Calu3 (cell line): Measurements from ENCODE around the gene RLBP1. TPM values are rescaled to one million over a fixed set of nuclear protein-coding genes. Genes with fewer than 3 reads are reported as not detected.
"Not testable (repeated sequence)": the region's sequence is repeated elsewhere in the genome, so short reads cannot be mapped to it uniquely, and the experiment has no call there.

Experiments used
- BruUV-seq: library from RNA; stranded (reverse); fragments of 400-500 nt; replicated peaks from 2 replicates; lab custom pipeline; 2021; lab: Mats Ljungman, UMichigan
- CTCF ChIA-PET: fragments of 300-600 bp; sonication (Branson Sonifier 250); formaldehyde crosslinking; loops from one replicate; lab custom pipeline; 2022; ENCODE audit warnings: antibody characterized with exemption; lab: Charles Lee
- DNase-seq: peaks from one replicate; pipeline ENCODE4 v3.0.0; 2022
- H3K27ac Mint-ChIP-seq: one replicate; pipeline ENCODE4 v1.8.0; 2022; ENCODE audit warnings: mixed read lengths; ENCODE audit not compliant: unreplicated experiment
- H3K27me3 Mint-ChIP-seq: one replicate; pipeline ENCODE4 v1.8.0; 2022; ENCODE audit warnings: mixed read lengths; ENCODE audit not compliant: unreplicated experiment
- H3K36me3 Mint-ChIP-seq: one replicate; pipeline ENCODE4 v1.8.0; 2022; ENCODE audit warnings: mild to moderate bottlenecking, moderate library complexity, mixed read lengths; ENCODE audit not compliant: insufficient read depth, unreplicated experiment
- H3K4me1 Mint-ChIP-seq: one replicate; pipeline ENCODE4 v1.8.0; 2022; ENCODE audit warnings: mild to moderate bottlenecking, low read depth, mixed read lengths; ENCODE audit not compliant: unreplicated experiment
- H3K4me3 Mint-ChIP-seq: one replicate; pipeline ENCODE4 v1.8.0; 2022; ENCODE audit warnings: mild to moderate bottlenecking, low read depth, moderate library complexity, mixed read lengths; ENCODE audit not compliant: unreplicated experiment
- H3K9me3 Mint-ChIP-seq: one replicate; pipeline ENCODE4 v1.8.0; 2022; ENCODE audit warnings: low read depth, mixed read lengths; ENCODE audit not compliant: unreplicated experiment
- intact Hi-C: fragments of 100-400 bp; cut with micrococcal nuclease; formaldehyde crosslinking; loops from one replicate; pipeline ENCODE4 v1.10.0; 2022; ENCODE audit not compliant: unreplicated experiment
- total RNA-seq: library from RNA; stranded (reverse); gene quantifications from 2 replicates; pipeline ENCODE4 v1.2.3, GENCODE V29; 2022
- TF ChIP-seq, protein P1 (sequence below): fragments of 200-600 bp; IDR thresholded peaks from one replicate; pipeline ENCODE4 v1.8.0; 2022; ENCODE audit warnings: antibody characterized with exemption; ENCODE audit not compliant: unreplicated experiment

Gene RLBP1
- total RNA-seq, 1 experiment from 2014 or later: not detected

DNA sequence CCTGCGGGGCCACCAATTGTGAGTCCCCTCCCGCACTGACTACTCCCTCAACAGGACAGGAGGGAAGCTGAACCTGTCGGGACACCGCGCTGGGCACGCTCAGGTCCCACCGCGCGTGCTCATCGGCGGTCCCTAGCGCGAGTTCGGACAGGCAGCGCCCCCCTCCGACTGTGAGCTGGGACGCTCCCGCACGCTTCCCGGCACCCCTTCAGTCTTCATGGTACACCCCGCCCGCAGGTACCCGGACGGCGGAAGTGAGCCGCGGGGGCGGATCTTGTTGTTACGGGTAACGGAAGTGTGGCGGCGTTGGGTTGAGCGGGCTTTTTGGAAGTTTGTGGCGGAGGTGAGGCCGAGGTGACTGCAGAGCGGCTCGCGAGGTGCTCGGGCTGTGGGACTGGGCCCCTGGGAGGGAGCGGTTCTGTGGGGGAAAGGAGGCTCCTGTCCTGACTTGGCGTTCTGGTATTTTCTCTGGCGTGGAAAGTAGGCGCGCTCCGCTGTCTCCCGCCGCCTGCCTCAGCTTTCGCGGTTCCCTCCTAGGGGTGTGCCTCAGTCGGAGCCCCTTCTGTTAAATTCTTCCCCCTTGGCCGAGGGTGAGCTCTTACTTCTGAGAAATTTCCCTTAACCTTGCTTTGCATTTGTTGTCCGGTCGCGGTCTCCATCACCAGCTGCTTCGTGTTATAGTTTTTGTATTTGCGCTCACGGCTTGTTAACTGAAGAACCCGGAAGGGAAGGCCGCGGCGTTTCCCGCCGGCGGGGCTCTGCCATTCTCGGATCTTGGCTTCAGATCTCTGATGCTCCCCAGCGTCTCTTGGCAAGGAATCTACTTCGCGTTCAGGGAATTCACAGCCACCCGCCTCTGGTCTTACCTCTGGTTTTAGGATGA, 22.6 kb upstream of the RLBP1 start, which contains the start of gene FANCI:
FANCI (plus strand) TSS at position 289 of the 883 bp plus-strand sequence. CDS start 3,669 bp downstream, outside the sequence.
- TF ChIP-seq, protein P1, sequence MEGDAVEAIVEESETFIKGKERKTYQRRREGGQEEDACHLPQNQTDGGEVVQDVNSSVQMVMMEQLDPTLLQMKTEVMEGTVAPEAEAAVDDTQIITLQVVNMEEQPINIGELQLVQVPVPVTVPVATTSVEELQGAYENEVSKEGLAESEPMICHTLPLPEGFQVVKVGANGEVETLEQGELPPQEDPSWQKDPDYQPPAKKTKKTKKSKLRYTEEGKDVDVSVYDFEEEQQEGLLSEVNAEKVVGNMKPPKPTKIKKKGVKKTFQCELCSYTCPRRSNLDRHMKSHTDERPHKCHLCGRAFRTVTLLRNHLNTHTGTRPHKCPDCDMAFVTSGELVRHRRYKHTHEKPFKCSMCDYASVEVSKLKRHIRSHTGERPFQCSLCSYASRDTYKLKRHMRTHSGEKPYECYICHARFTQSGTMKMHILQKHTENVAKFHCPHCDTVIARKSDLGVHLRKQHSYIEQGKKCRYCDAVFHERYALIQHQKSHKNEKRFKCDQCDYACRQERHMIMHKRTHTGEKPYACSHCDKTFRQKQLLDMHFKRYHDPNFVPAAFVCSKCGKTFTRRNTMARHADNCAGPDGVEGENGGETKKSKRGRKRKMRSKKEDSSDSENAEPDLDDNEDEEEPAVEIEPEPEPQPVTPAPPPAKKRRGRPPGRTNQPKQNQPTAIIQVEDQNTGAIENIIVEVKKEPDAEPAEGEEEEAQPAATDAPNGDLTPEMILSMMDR: no peak
- Mint-ChIP-seq H3K36me3 (peaks cover 37% of the 10 kb centered on the region), H3K27me3 (peaks cover 29% of the 10 kb centered on the region), H3K9me3 (no peaks in the 10 kb centered on the region), H3K4me1 (peaks cover 29% of the 10 kb centered on the region), H3K4me3 (peak within 1 kb of the TSS; percentile 91), H3K27ac (peak within 1 kb of the TSS; percentile 79)
- CTCF ChIA-PET: interaction anchor here (0.6 to 3.0 kb wide), 5 partner anchors 38 to 339 kb away, joined by 3 to 28 read pairs (median 4); partner anchors contain the start of gene TICRR
- TSS peak; percentile 52 for BruUV-seq
- DNase-seq: peak; percentile 98
- intact Hi-C loops: loop anchor here (1.0 kb wide), 2 partner anchors 38 to 350 kb away; no protein-coding TSS in a partner anchor

DNA sequence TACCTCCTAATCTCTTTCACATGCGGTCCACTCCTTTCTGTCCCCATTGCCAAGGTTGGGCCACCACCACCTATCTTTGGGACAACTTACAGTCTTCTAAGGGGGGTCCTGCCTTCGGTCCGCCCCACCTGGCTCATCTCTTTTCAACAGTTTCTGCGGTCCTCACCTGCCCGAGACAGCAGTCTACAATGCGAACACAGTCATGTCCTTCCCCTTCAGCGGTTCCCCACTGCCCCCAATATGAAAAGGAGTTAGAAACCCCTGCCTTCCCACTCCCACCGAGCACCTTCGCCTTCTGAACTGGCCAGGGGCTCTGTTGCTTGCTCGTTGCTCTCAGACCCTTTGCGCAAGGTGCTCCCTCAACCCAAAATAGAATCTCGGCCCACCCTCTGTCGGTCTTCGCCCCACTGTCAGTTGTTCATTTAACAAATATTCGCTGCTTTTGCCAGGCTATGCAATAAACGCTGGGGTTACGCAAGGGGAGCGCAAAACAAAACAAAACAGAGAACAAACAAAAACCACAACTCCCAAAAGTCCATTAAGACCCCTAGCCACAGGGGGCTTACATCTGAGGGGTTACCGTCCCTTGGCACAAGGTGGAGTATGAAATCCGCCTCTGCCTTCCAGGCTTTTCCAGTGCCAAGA, 21.8 kb upstream of the RLBP1 start:
- Mint-ChIP-seq H3K4me3 (peak overlapping the region; percentile 91), H3K27me3 (peaks cover 37% of the 10 kb centered on the region), H3K27ac (peak overlapping the region; percentile 79), H3K36me3 (peaks cover 33% of the 10 kb centered on the region), H3K4me1 (peaks cover 29% of the 10 kb centered on the region), H3K9me3 (no peaks in the 10 kb centered on the region)
- TF ChIP-seq, protein P1: no peak
- intact Hi-C loops: loop anchor here (1.0 kb wide), 2 partner anchors 37 to 349 kb away; no protein-coding TSS in a partner anchor
- CTCF ChIA-PET: interaction anchor here (0.6 to 3.0 kb wide), 2 partner anchors 37 to 332 kb away, joined by 4 to 28 read pairs; partner anchors contain the start of gene TICRR
- TSS peak; percentile 64 for BruUV-seq
- no peak for DNase-seq

DNA sequence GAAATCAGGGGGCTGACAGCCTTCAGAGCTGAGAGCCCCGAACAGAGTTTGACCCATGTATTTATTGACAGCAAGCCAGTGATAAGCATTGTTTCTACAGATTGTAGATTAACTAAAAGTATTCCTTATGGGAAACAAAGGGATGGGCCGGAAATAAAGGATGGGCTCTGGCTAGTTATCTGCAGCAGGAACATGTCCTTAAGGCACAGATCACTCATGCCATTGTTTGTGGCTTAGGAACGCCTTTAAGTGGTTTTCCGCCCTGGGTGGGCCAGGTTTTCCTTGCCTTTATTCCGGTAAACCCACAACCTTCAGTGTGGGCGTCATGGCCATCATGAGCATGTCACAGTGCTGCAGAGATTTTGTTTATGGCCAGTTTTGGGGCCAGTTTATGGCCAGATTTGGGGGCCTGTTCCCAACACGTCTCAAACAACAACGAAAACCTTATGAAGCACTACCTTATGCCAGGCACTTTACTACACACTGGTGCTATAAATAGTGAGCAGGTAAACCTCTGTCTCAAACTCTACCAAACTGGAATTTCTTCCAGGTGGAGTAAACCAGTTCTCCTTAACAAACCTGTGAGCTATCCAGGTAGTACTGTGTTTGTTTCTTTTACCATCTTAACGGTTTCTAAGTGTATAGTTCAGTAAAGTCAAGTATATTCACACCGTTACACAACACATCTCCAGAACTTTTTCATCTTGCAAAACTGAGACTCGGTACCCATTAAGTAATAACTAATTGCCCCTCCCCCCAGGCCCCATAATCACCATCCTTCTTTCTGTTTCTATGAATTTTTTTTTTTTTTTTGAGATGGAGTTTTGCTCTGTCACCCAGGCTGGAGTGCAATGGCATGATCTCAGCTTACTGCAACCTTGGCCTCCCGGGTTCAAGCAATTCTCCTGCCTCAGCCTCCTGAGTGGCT, 18.8 kb upstream of the RLBP1 start:
- peaks cover 10% of the 10 kb centered on the region for H3K4me1 Mint-ChIP-seq
- H3K9me3 Mint-ChIP-seq, H3K4me3 Mint-ChIP-seq, BruUV-seq, DNase-seq, H3K27ac Mint-ChIP-seq, intact Hi-C loops: not testable (repeated sequence)
- H3K36me3 Mint-ChIP-seq: peaks cover 19% of the 10 kb centered on the region
- peaks cover 67% of the 10 kb centered on the region for H3K27me3 Mint-ChIP-seq
- CTCF ChIA-PET: interaction anchor here (0.7 kb wide), 1 partner anchor 398 kb away, joined by 6 read pairs; no protein-coding TSS in a partner anchor

DNA sequence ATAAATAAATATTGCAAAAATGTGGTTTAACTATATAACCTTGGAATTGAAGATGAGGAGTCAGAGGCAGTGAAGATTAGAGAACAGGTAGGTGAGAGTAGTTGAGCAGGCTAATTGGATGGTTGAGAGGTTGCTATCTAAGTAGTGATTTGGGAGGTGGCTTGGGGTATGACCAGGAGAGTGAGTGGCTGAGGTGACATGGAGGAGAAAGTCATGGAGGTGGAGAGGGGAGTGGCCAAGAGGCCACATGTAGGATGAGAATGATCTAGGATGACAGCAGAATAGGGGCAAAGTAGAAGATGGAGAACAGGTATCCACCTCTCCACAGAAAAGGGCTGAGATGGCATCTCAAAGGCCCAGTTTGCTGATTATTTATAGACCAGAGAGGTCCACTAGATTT, 10.5 kb upstream of the RLBP1 start:
- H3K27ac Mint-ChIP-seq: no peak overlapping the region
- TF ChIP-seq, protein P1: no peak
- intact Hi-C loops: no loop called here
- no peaks in the 10 kb centered on the region for H3K36me3 Mint-ChIP-seq
- H3K27me3 Mint-ChIP-seq: peaks cover 73% of the 10 kb centered on the region
- no TSS peak for BruUV-seq
- DNase-seq: no peak
- no peaks in the 10 kb centered on the region for H3K9me3 Mint-ChIP-seq
- no peaks in the 10 kb centered on the region for H3K4me1 Mint-ChIP-seq
- CTCF ChIA-PET: no interaction called here
- H3K4me3 Mint-ChIP-seq: no peak overlapping the region
